Duodenal mucosa (tissue), 2 donors: ENCODE data around the gene ARHGEF5.
"Not testable (repeated sequence)": the region's sequence is repeated elsewhere in the genome, so short reads cannot be mapped to it uniquely, and the experiment has no call there.

Source experiments
- H3K27ac ChIP-seq: one replicate; pipeline ENCODE4 v1.7.0; 2013; ENCODE audit warnings: low read depth, low read length
- H3K27me3 ChIP-seq, 2 donors: one replicate each; pipeline ENCODE4 v1.7.0; 2013; ENCODE audit warnings: low read length in 2 of 2, control low read depth in 1 of 2; ENCODE audit not compliant: insufficient read depth in 2 of 2, control insufficient read depth in 1 of 2
- H3K36me3 ChIP-seq, 2 donors: one replicate each; pipeline ENCODE4 v1.7.0; 2013; ENCODE audit warnings: low read length in 2 of 2, control low read depth in 1 of 2; ENCODE audit not compliant: insufficient read depth in 2 of 2, control insufficient read depth in 1 of 2
- H3K4me1 ChIP-seq, 2 donors: one replicate each; pipeline ENCODE4 v1.7.0; 2013; ENCODE audit warnings: low read length in 2 of 2, control low read depth in 1 of 2; ENCODE audit not compliant: insufficient read depth in 2 of 2, control insufficient read depth in 1 of 2
- H3K4me3 ChIP-seq, 2 donors: one replicate each; pipeline ENCODE4 v1.7.0; 2013; ENCODE audit warnings: low read length in 2 of 2, low read depth in 1 of 2
- H3K9ac ChIP-seq, 2 donors: one replicate each; pipeline ENCODE4 v1.7.0; 2013; ENCODE audit warnings: low read length in 2 of 2, low read depth in 1 of 2
- H3K9me3 ChIP-seq, 2 donors: one replicate each; pipeline ENCODE4 v1.7.0; 2013; ENCODE audit warnings: low read length in 2 of 2, control low read depth in 1 of 2; ENCODE audit not compliant: control insufficient read depth in 1 of 2

ARHGEF5 gene

DNA sequence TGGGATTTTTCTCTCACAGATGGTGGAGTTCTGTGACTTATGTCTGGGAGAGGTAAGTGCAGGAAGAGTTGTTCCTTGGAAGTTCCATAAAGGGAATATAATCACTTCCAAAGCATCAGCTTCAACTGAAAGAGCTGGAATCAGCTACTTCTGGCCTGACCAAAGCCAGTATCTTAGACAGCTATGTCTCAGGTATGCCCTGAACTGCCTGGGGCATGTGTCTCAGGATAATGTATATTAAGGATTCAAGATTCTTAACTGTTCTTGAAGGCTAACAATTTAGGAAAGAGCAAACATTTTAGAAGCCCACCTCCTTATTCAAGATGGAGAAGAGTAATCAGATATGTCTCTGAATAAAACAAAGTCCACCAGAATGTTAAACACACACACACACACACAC lies 60.7 kb downstream of the ARHGEF5 start:
- no peaks in the 10 kb centered on the region for H3K4me1 ChIP-seq

DNA sequence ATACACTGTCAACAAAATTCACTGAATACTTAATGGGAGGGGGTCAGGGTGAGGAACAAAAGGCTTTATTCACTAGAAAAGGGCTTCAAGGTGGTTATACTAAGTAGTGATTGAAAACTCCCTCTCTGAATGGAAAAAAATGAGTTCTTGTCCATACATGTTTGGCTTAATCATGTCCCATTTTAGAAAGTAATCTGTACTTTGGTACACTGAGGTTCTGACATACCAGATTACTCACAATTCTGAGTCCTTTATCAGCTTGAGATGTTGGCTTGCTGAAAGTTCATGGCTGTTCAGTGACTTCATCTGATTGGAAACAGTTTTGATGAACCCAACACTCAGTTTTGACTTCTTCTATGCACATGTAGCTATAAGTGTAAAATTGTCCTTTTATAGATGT lies 61.1 kb downstream of the ARHGEF5 start:
- Histone ChIP-seq H3K27ac (no peak overlapping the region), H3K4me3 (no peak overlapping the region), H3K9ac (no peak overlapping the region), H3K27me3 (no peaks in the 10 kb centered on the region), H3K4me1 (no peaks in the 10 kb centered on the region), H3K36me3 (no peaks in the 10 kb centered on the region), H3K9me3 (no peaks in the 10 kb centered on the region)

More for the DNA sequence above, 60.7 kb downstream of the ARHGEF5 start:
- no peaks in the 10 kb centered on the region for H3K9me3 ChIP-seq
- no peak overlapping the region for H3K9ac ChIP-seq
- no peak overlapping the region for H3K27ac ChIP-seq
- no peaks in the 10 kb centered on the region for H3K27me3 ChIP-seq
- H3K4me3 ChIP-seq, result no peak overlapping the region
- no peaks in the 10 kb centered on the region for H3K36me3 ChIP-seq

DNA sequence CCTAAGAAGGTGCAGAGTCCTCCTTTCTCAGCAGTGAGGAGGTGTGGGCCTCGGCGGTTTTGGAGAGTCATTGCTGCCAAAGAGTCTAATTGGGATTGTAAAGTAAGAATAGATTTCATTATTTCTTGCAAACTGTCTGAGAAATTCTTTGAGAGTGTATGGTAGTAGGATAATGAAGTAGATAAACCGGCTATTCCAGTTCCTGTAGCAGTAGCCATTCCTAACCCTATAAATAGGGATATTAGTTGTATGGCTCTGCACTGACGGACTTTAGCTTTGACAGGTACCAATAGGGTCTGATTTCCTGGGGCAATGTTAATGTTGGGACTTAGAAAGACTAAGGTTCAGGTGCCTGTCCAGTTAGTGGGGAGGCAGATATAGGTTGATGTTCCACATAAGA lies 63.7 kb downstream of the ARHGEF5 start:
- not testable (repeated sequence) for H3K4me3 ChIP-seq, H3K9me3 ChIP-seq, H3K27me3 ChIP-seq, H3K36me3 ChIP-seq, H3K9ac ChIP-seq, H3K27ac ChIP-seq, H3K4me1 ChIP-seq

DNA sequence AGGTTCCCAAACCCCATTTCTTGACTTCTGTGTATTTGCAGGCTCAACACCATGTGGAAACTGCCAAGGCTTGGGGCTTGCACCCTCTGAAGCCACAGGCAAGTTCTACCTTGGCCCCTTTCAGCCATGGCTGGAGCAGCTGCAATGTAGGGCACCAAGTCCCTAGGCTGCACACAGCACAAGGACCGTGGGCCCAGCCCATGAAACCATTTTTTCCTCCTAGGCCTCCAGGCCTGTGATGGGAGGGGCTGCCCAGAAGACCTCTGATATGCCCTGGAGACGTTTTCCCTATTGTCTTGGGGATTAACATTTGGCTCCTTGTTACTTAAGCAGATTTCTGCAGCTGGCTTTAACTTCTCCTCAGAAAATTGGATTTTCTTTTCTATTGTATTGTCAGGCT lies 72.3 kb downstream of the ARHGEF5 start:
- H3K9me3 ChIP-seq, H3K27me3 ChIP-seq, H3K4me3 ChIP-seq, H3K27ac ChIP-seq, H3K9ac ChIP-seq, H3K4me1 ChIP-seq, H3K36me3 ChIP-seq: not testable (repeated sequence)

DNA sequence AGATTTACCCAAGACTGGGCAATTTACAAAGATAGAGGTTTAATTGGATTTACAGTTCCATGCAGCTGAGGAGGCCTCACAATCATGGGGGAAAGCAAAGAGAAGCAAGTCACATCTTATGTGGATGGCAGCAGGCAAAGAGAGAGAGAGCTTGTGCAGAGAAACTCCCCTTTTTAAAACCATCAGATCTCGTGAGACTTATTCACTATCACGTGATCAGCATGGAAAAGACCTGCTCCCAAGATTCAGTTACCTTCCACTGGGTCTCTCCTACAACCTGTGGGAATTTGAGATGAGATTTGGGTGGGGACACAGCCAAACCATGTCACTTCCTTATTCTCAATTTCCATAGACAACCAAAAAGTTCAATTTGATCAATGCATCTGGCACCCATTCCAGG lies 73.2 kb downstream of the ARHGEF5 start:
- H3K9me3 ChIP-seq, result peaks cover 3 to 6% of the 10 kb centered on the region in 2 donors
- H3K27ac ChIP-seq, result no peak overlapping the region
- H3K9ac ChIP-seq, result no peak overlapping the region
- H3K4me3 ChIP-seq, result no peak overlapping the region
- H3K36me3 ChIP-seq, result no peaks in the 10 kb centered on the region
- H3K4me1 ChIP-seq, result no peaks in the 10 kb centered on the region
- H3K27me3 ChIP-seq, result no peaks in the 10 kb centered on the region
